GM13977 (cell line): Measurements from ENCODE around the gene EBF4.
A peak's percentile ranks its signal among the peaks of the same experiment; 100 is the strongest.

ENCODE experiments used
- DNase-seq: peaks from one replicate; pipeline ENCODE4 v3.0.0; 2012; ENCODE audit warnings: low spot score
- in situ Hi-C: fragments of 300-500 bp; cut with MboI; formaldehyde crosslinking; loops from one replicate; pipeline ENCODE4 v1.12.0; 2022; ENCODE audit warnings: low sequenced_read_pairs, low pct_unique_long_range_greater_than_20kb, mixed read lengths, inconsistent platforms; ENCODE audit not compliant: unreplicated experiment
- TF ChIP-seq, protein P1 (sequence below): IDR thresholded peaks from 2 replicates; pipeline ENCODE4 v1.5.1; 2012; ENCODE audit warnings: mild to moderate bottlenecking, control low read depth; ENCODE audit not compliant: insufficient read depth; ENCODE audit errors: extremely low read depth, missing control alignments

Gene EBF4

DNA sequence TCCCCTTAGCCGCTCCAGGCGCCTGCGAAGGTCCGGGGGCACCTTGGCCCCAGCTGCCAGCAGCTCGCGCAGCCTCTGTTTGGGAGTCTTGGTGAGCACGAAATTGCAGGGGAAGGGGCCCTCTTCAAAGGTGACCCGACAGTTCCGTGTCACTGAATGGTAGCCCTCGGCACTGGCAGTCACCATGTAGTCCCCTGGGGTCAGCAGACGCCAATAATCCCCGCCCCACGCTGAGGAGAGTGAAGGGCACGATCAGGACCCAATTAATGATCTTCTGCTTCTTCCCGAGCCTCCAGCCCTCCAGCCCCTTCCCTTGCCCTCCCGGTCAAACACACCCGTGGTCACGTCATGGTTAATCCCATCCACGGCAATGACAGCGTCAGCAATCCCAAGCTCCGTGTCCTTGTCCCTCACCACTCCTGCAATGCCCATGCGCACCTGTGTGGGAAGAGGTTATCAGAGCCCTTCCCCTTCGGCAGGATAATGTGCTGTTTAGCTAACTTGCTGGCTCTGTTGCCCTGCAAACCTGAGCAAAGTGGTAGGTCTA, 101.7 kb downstream of the EBF4 start:
- TF ChIP-seq, protein P1, sequence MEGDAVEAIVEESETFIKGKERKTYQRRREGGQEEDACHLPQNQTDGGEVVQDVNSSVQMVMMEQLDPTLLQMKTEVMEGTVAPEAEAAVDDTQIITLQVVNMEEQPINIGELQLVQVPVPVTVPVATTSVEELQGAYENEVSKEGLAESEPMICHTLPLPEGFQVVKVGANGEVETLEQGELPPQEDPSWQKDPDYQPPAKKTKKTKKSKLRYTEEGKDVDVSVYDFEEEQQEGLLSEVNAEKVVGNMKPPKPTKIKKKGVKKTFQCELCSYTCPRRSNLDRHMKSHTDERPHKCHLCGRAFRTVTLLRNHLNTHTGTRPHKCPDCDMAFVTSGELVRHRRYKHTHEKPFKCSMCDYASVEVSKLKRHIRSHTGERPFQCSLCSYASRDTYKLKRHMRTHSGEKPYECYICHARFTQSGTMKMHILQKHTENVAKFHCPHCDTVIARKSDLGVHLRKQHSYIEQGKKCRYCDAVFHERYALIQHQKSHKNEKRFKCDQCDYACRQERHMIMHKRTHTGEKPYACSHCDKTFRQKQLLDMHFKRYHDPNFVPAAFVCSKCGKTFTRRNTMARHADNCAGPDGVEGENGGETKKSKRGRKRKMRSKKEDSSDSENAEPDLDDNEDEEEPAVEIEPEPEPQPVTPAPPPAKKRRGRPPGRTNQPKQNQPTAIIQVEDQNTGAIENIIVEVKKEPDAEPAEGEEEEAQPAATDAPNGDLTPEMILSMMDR, result no peak
- in situ Hi-C loops, result no loop called here
- peak; percentile 12 for DNase-seq

DNA sequence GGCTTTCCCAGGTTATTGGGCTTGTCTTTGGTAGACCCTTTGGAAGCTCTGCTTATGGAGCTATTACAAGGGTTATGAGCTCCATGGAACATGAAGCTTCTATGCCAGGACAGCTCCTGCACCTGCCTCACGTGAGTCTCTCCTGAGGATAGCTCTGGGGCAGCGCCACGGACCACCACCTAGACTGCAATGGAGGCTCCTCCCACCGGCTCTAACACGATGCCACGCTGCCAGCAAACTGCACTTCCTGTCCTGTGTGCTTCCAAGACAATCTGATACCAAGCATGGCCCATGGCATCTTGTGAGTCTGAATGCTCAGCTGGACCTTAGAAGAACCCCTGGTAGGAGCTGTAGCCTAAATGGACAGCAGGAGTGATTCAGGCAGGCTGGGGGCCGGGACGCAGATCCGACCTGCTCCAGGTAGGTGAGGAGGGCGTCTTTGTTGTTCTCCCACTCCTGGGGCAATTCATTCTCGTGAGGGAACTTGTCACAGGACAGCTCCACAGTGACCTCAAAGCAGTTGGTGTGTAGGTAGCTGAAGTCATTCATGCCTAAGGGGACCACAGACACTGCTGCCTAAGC, 102.4 kb downstream of the EBF4 start:
- in situ Hi-C loops, result no loop called here
- DNase-seq, result peak; percentile 9
- TF ChIP-seq, protein P1, result no peak

DNA sequence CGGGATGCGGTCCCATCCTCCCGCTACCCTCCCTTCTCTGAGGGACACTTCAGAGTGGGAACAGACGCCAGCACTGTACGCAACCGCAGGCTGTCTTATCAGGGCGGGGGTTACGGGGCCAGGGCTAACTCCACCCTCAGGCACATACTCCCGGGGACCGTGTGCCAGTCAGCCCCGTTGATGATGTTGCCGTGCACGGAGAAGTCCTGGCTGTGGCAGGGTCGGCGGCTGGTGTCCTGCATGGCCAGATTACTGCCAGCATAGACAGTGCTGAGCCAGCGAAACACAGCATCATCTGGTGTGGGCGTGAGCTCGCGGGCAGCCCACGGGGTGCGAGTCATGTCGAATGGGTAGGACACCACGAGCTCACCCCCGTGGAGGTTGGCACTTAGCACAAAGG, 102.9 kb downstream of the EBF4 start:
- in situ Hi-C loops, result no loop called here
- DNase-seq, result peak; percentile 13
- TF ChIP-seq, protein P1, result no peak

DNA sequence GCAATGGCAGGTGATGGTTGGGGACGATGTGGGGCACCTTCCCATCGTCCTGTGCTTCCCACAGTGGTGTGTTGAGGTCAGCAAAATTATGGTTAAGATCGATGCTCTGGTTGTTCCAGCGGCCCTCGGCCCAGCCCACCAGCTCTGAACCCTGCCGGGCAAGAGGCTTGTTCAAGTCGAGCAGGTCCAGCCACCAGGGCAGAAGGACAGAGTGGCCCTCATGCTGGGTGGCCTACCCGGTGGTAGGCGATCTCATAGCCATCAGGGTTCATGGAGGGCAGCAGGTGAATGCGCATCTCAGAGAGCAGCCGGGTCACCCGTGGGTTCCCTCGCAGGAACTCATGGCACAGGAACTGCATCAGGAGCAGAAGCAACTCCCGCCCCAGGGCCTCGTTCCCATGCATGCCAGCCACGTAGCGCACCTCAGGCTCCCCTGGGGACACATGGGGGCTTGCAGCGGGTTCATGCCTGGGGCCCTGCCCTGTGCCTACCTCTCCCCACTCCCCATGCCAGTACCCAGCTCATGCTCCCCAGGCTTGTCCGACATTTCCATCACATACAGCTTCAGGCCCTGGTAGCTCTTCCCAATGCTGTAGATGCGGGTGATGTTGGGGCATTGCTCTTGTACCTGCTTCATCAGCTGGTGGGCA, 103.6 kb downstream of the EBF4 start:
- TF ChIP-seq, protein P1, result no peak
- DNase-seq, result peak; percentile 12
- in situ Hi-C loops, result no loop called here

DNA sequence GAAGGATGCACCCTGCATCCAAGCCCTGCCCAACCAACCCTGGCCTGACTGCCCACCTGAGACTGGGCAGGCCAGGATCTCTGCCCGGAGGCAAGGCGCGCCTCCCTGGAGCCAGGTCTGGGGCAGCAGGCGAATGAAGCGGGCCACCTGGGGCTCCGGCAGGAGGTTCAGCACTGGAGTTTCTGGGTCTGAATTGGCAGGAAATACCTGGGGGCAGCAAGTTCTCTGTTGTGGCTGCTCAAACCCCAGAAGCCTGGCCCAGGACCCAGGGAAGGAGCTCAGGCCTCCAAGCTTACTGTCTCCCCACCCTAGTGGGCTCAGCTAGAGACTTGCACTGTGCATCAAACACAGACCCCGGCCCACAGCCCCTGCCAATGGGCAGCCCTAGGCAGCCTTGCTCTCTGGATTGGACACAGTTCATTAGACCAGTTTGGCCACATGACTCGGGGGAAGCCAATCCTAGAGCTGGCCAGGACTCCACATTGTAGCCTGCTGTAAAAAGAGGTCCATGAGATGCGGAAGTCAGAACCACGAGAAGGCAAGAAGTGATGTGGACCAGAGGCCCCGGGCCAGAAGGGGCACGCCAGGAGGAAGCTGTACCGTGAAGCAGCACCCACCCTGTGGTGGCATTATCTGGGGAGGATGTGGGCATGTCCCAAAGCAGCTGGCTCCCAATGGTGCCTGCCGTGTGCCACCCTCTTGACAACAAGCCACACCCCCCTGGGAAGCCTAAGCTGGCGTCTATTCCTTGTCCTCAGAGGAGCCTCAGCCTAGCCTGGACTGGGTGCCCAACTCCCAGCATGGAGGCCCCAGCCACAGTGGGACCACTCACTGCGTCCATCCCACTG, 104.8 kb downstream of the EBF4 start:
- TF ChIP-seq, protein P1, result no peak
- in situ Hi-C loops, result no loop called here
- DNase-seq, result peak; percentile 19

DNA sequence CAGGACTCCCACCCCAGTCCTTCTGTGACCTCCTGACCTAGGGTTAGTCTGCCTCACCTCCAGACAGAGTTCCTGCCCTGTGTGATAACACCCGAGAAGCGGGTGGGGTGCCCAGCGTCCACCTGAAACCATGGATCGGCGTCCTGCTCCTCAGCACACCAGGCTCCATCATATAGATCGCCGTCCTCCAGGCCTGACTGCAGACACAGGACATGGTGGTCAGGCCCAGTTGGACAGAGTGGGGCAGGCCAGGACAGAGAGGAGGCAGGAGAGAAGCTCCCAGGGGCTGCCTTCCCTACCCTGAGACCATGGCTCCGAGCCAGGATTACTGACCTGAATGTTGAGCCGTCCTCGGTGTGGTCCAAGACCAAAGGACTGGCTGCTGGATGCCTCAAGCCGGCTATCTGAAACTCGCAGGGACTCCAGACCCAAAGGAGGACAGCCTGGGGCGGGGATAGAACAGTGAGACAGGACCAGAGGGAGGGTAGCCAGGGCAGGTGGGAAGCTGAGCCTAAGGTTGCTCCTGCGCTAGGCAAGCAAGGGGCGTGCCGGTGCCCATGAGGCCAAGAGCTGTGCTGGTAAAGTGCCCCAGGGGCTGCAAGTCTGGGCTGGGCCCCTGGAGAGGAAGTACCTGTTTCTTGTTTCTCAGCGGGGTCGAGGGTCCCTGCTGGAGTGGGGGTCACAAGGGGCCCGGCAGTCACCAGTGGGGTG, 105.7 kb downstream of the EBF4 start:
- peak; percentile 21 for DNase-seq
- TF ChIP-seq, protein P1, result no peak
- in situ Hi-C loops, result no loop called here
